NCI-H510A treated with DMSO at 0.1 percent for 48 hours (cell line): ENCODE results near the gene QSOX2.

ENCODE experiments used
- DNase-seq: peaks from one replicate; lab custom pipeline; 2025; lab: John Stamatoyannopoulos, UW

Gene QSOX2

GRCh38 chr9:136245219-136246150, at the start of gene QSOX2:
Gene QSOX2, minus strand, starts transcription at chr9:136245812. Its CDS starts 9 bp downstream, at chr9:136245803.
- peak; percentile 71 for DNase-seq

- DNase-seq = no peak
Observed at GRCh38 chr9:136295055-136295454, 49.4 kb upstream of the QSOX2 start.

GRCh38 chr9:136294437-136294836, 48.8 kb upstream of the QSOX2 start:
- DNase-seq = no peak

GRCh38 chr9:136293476-136294077, 48.0 kb upstream of the QSOX2 start:
- DNase-seq = no peak

GRCh38 chr9:136292591-136293448, 47.2 kb upstream of the QSOX2 start:
- peak; percentile 29 for DNase-seq

GRCh38 chr9:136292026-136292538, 46.5 kb upstream of the QSOX2 start:
- no peak for DNase-seq

GRCh38 chr9:136291306-136292025, 45.9 kb upstream of the QSOX2 start:
- DNase-seq = no peak

- no peak for DNase-seq
Observed at GRCh38 chr9:136290508-136291000, 44.9 kb upstream of the QSOX2 start.

GRCh38 chr9:136289651-136290507, 44.3 kb upstream of the QSOX2 start:
- DNase-seq = no peak

- DNase-seq = no peak
Observed at GRCh38 chr9:136287960-136288753, 42.5 kb upstream of the QSOX2 start.

- DNase-seq = no peak
Observed at GRCh38 chr9:136286987-136287379, 41.4 kb upstream of the QSOX2 start.

- DNase-seq = no peak
Observed at GRCh38 chr9:136286359-136286986, 40.9 kb upstream of the QSOX2 start.

GRCh38 chr9:136285501-136286358, 40.1 kb upstream of the QSOX2 start:
- DNase-seq = no peak

GRCh38 chr9:136284951-136285350, 39.3 kb upstream of the QSOX2 start:
- no peak for DNase-seq

GRCh38 chr9:136284311-136284710, 38.7 kb upstream of the QSOX2 start:
- DNase-seq = no peak

GRCh38 chr9:136283291-136284235, 38.0 kb upstream of the QSOX2 start:
- peak; percentile 87 for DNase-seq
